SK-N-SH (cell line): ENCODE data around the gene PLXNA4. TPM values are rescaled to one million over a fixed set of nuclear protein-coding genes. Genes with fewer than 3 reads are reported as not detected.

Experiments
- CTCF ChIA-PET: fragments of 300-600, 350-600 bp; formaldehyde crosslinking; extraction: SDS; loops from one replicate; lab custom pipeline; 2021; lab: Yijun Ruan, JAX
- POLR2A ChIA-PET: fragments of 350-600 bp; sonication (Branson Sonifier 250); formaldehyde crosslinking; extraction: SDS; loops from one replicate; lab custom pipeline; 2020; ENCODE audit warnings: antibody characterized with exemption, inconsistent platforms; lab: Yijun Ruan, JAX
- DNase-seq: peaks from one replicate; pipeline ENCODE4 v3.0.0; 2012
- H2AFZ ChIP-seq: fragments of 200-600 bp; sonication (generic); 2 replicates; pipeline ENCODE4 v1.8.1; 2016; ENCODE audit warnings: antibody characterized with exemption, mild to moderate bottlenecking, low read depth
- H3F3A ChIP-seq: fragments of 200-600 bp; sonication (generic); replicated peaks from 2 replicates; pipeline ENCODE3; 2016; ENCODE audit warnings: antibody characterized with exemption, mild to moderate bottlenecking; ENCODE audit not compliant: insufficient read depth
- H3K27ac ChIP-seq, 2 experiments: fragments of 200-500 bp in 1 of 2; fragments of 200-600 bp in 1 of 2; sonication (Bioruptor generic) in 1 of 2; sonication (generic), shearing (Covaris generic) in 1 of 2; 2 replicates each; pipeline versions ENCODE4 v1.5.1 to v1.6.1; 2014 to 2016; ENCODE audit warnings: low read depth in 2 of 2, inconsistent platforms in 1 of 2, low read length in 1 of 2, mild to moderate bottlenecking in 1 of 2, mixed read lengths in 1 of 2
- H3K27me3 ChIP-seq: fragments of 200-600 bp; sonication (generic), shearing (Covaris generic); 2 replicates; pipeline ENCODE4 v1.6.1; 2016; ENCODE audit warnings: mixed run types; ENCODE audit not compliant: insufficient read depth
- H3K36me3 ChIP-seq, 2 experiments: fragments of 200-500 bp in 1 of 2; fragments of 200-600 bp in 1 of 2; sonication (Bioruptor generic) in 1 of 2; sonication (generic) in 1 of 2; replicated peaks in 1 of 2; 2 replicates each; pipeline versions ENCODE3 to v1.5.1; 2014 to 2016; ENCODE audit warnings: low read length in 1 of 2, mild to moderate bottlenecking in 1 of 2; ENCODE audit not compliant: insufficient read depth in 2 of 2, control insufficient read depth in 1 of 2
- H3K4me1 ChIP-seq, 2 experiments: fragments of 200-500 bp in 1 of 2; fragments of 200-600 bp in 1 of 2; sonication (Bioruptor generic) in 1 of 2; sonication (generic), shearing (Covaris generic) in 1 of 2; 2 replicates each; pipeline versions ENCODE4 v1.5.1 to v1.6.1; 2014 to 2016; ENCODE audit warnings: low read depth in 1 of 2, low read length in 1 of 2, mixed run types in 1 of 2; ENCODE audit not compliant: insufficient read depth in 2 of 2, control insufficient read depth in 1 of 2
- H3K4me2 ChIP-seq: fragments of 200-600 bp; sonication (generic), shearing (Covaris generic); 2 replicates; pipeline ENCODE4 v1.6.1; 2017; ENCODE audit warnings: mixed run types
- H3K4me3 ChIP-seq, 2 experiments: fragments of 200-500 bp in 1 of 2; fragments of 200-600 bp in 1 of 2; sonication (Bioruptor generic) in 1 of 2; sonication (generic), shearing (Covaris generic) in 1 of 2; 2 replicates each; pipeline versions ENCODE4 v1.5.1 to v1.8.1; 2014 to 2016; ENCODE audit warnings: low read depth in 2 of 2, inconsistent platforms in 1 of 2, low read length in 1 of 2, mild to moderate bottlenecking in 1 of 2, mixed read lengths in 1 of 2, moderate library complexity in 1 of 2
- H3K79me2 ChIP-seq: fragments of 200-600 bp; sonication (generic); 2 replicates; pipeline ENCODE4 v1.8.1; 2017; ENCODE audit warnings: mild to moderate bottlenecking; ENCODE audit not compliant: insufficient read depth
- H3K9ac ChIP-seq: fragments of 200-600 bp; sonication (generic); 2 replicates; pipeline ENCODE4 v1.6.1; 2017; ENCODE audit warnings: mixed run types
- H3K9me2 ChIP-seq: fragments of 200-600 bp; sonication (generic); 2 replicates; pipeline ENCODE4 v1.6.1; 2017; ENCODE audit warnings: mixed run types
- H3K9me3 ChIP-seq: fragments of 200-600 bp; sonication (generic); 2 replicates; pipeline ENCODE4 v1.6.1; 2017; ENCODE audit warnings: mixed run types, mild to moderate bottlenecking, moderate library complexity
- H4K20me1 ChIP-seq: fragments of 200-600 bp; sonication (generic); 2 replicates; pipeline ENCODE4 v1.6.1; 2017; ENCODE audit warnings: mild to moderate bottlenecking, mixed run types; ENCODE audit not compliant: insufficient read depth
- ELF1 ChIP-seq: IDR thresholded peaks from 2 replicates; pipeline ENCODE4 v1.4.0; 2012
- EP300 ChIP-seq, 2 experiments: IDR thresholded peaks; 2 replicates each; pipeline versions ENCODE4 v1.4.0 to v1.6.1; 2012; ENCODE audit warnings: borderline replicate concordance in 1 of 2, low read depth in 1 of 2, low read length in 1 of 2
- FOXJ3 ChIP-seq: sonication (generic); formaldehyde crosslinking; IDR thresholded peaks from 2 replicates; pipeline ENCODE4 v1.5.1; 2020; ENCODE audit warnings: mild to moderate bottlenecking, missing genetic modification reagents
- GATA2 ChIP-seq: sonication (generic); formaldehyde crosslinking; IDR thresholded peaks from 2 replicates; pipeline ENCODE4 v1.5.0; 2020; ENCODE audit warnings: mild to moderate bottlenecking, missing genetic modification reagents
- JUND ChIP-seq: IDR thresholded peaks from 2 replicates; pipeline ENCODE4 v1.4.0; 2012
- MEF2A ChIP-seq: IDR thresholded peaks from 2 replicates; pipeline ENCODE4 v1.4.0; 2012; ENCODE audit warnings: low read depth, borderline replicate concordance
- NFIC ChIP-seq: IDR thresholded peaks from 2 replicates; pipeline ENCODE4 v1.4.0; 2012; ENCODE audit warnings: borderline replicate concordance
- NRF1 ChIP-seq: IDR thresholded peaks from 2 replicates; pipeline ENCODE4 v1.6.1; 2012; ENCODE audit warnings: low read depth, mild to moderate bottlenecking, low read length
- POLR2AphosphoS5 ChIP-seq: IDR thresholded peaks from 2 replicates; pipeline ENCODE4 v1.6.1; 2012; ENCODE audit warnings: low read depth, low read length
- RAD21 ChIP-seq: IDR thresholded peaks from 2 replicates; pipeline ENCODE4 v1.6.1; 2012; ENCODE audit warnings: mild to moderate bottlenecking, low read length
- RCOR1 ChIP-seq: fragments of 150-350 bp; IDR thresholded peaks from 2 replicates; pipeline ENCODE4 v1.6.1; 2017; ENCODE audit warnings: antibody characterized with exemption, low read length
- REST ChIP-seq: IDR thresholded peaks from 2 replicates; pipeline ENCODE4 v1.6.1; 2012; ENCODE audit warnings: mild to moderate bottlenecking, low read depth, low read length, moderate library complexity
- SMC3 ChIP-seq: IDR thresholded peaks from 2 replicates; pipeline ENCODE4 v1.6.1; 2012; ENCODE audit warnings: low read depth, low read length, improper control_type of control experiment
- TAF1 ChIP-seq: IDR thresholded peaks from 2 replicates; pipeline ENCODE4 v1.6.1; 2012; ENCODE audit warnings: low read depth, mild to moderate bottlenecking, low read length, moderate library complexity, borderline replicate concordance
- TEAD4 ChIP-seq: IDR thresholded peaks from 2 replicates; pipeline ENCODE4 v1.4.0; 2012; ENCODE audit warnings: mild to moderate bottlenecking, borderline replicate concordance; ENCODE audit not compliant: insufficient read depth
- YY1 ChIP-seq: IDR thresholded peaks from 2 replicates; pipeline ENCODE4 v1.4.0; 2012; ENCODE audit warnings: low read depth, mild to moderate bottlenecking
- WGBS: methylation state at CpG from one replicate; pipeline ENCODE4 v1.1.6; 2017; ENCODE audit warnings: low lambda C conversion rate; 5-methylcytosine and 5-hydroxymethylcytosine counted together
- polyA plus RNA-seq, 3 experiments: library from polyadenylated mRNA; depleted of rRNA; stranded (reverse); fragments of >200 nt; gene quantifications; 2 replicates each; pipeline ENCODE4 v1.2.3, GENCODE V29; 2012

The PLXNA4 gene
- polyA plus RNA-seq, 1 of the 3 experiments (the other 2 are of a cell fraction): 2.4 TPM

GRCh38 chr7:132113536-132114371 is 462.5 kb downstream of the PLXNA4 start (continued):
- TF ChIP-seq SMC3 (no peak), TEAD4 (no peak), YY1 (no peak)

GRCh38 chr7:132112657-132113056 is 463.6 kb downstream of the PLXNA4 start:
- H3K4me1 ChIP-seq: peaks cover 18% of the 10 kb centered on the region in 2 experiments
- no peak overlapping the region for H3K27ac ChIP-seq
- WGBS: 88% methylated on average over 4 of the region's 4 CpGs
- no peaks in the 10 kb centered on the region for H3K9me2 ChIP-seq
- H3K36me3 ChIP-seq: no peaks in the 10 kb centered on the region
- H3K27me3 ChIP-seq: no peaks in the 10 kb centered on the region
- peaks cover 25% of the 10 kb centered on the region for H3F3A ChIP-seq
- no peaks in the 10 kb centered on the region for H3K79me2 ChIP-seq
- H3K4me2 ChIP-seq: no peak overlapping the region
- H3K9ac ChIP-seq: no peak overlapping the region
- no peaks in the 10 kb centered on the region for H4K20me1 ChIP-seq
- TF ChIP-seq JUND (no peak), YY1 (no peak), TEAD4 (no peak), EP300 (IDR thresholded peaks at IDR 0.05; ENCODE audit: borderline replicate concordance in 1 of 2, low read depth in 1 of 2, low read length in 1 of 2) (no peak), TAF1 (no peak), ELF1 (no peak)
- H3K4me3 ChIP-seq: no peak overlapping the region
- ChIA-PET POLR2A (no interaction called here), CTCF (interaction anchor here (0.9 to 1.7 kb wide), 4 partner anchors 11 to 424 kb away, joined by 3 to 5 read pairs (median 4); no protein-coding TSS in a partner anchor)
- no peak for DNase-seq
- no peak overlapping the region for H2AFZ ChIP-seq
- no peaks in the 10 kb centered on the region for H3K9me3 ChIP-seq

GRCh38 chr7:132112106-132112505 is 464.2 kb downstream of the PLXNA4 start:
- TF ChIP-seq NRF1: no peak
- no peak for TF ChIP-seq TEAD4
- no peak for TF ChIP-seq GATA2 (CRISPR knock-in tag)
- TF ChIP-seq RAD21: no peak
- no peak for TF ChIP-seq SMC3
- no peak for TF ChIP-seq FOXJ3 (CRISPR knock-in tag)
- no peak for TF ChIP-seq REST
- TF ChIP-seq RCOR1: no peak
- TF ChIP-seq ELF1: no peak
- no peak for TF ChIP-seq NFIC
- TF ChIP-seq MEF2A: no peak
- no peak for TF ChIP-seq POLR2AphosphoS5
- no peak for TF ChIP-seq JUND
- no peak overlapping the region for H3K4me2 ChIP-seq
- H4K20me1 ChIP-seq: no peaks in the 10 kb centered on the region
- H3K9me3 ChIP-seq: no peaks in the 10 kb centered on the region
- WGBS: 94% methylated on average over 2 of the region's 2 CpGs
- H3K9ac ChIP-seq: no peak overlapping the region
- CTCF ChIA-PET: interaction anchor here (0.7 to 2.1 kb wide), 5 partner anchors 11 to 424 kb away, joined by 3 to 5 read pairs (median 3); no protein-coding TSS in a partner anchor
- H3K4me1 ChIP-seq: peaks cover 13 to 14% of the 10 kb centered on the region in 2 experiments
- H3K27me3 ChIP-seq: no peaks in the 10 kb centered on the region
- H2AFZ ChIP-seq: no peak overlapping the region
- H3K4me3 ChIP-seq: no peak overlapping the region
- H3F3A ChIP-seq: peaks cover 19% of the 10 kb centered on the region
- no peak overlapping the region for H3K27ac ChIP-seq
- POLR2A ChIA-PET: no interaction called here
- DNase-seq: no peak
- H3K9me2 ChIP-seq: no peaks in the 10 kb centered on the region
- no peaks in the 10 kb centered on the region for H3K79me2 ChIP-seq
- no peaks in the 10 kb centered on the region for H3K36me3 ChIP-seq
